Activated naive CD8-positive, alpha-beta T cell (primary cell): ENCODE measurements around the gene NCAPD3.

ENCODE experiments used
- H3K27ac Mint-ChIP-seq: one replicate; pipeline ENCODE4 v1.8.0; 2021; ENCODE audit warnings: mixed read lengths
- H3K27me3 Mint-ChIP-seq: one replicate; pipeline ENCODE4 v1.8.0; 2021; ENCODE audit warnings: mixed read lengths
- H3K36me3 Mint-ChIP-seq: one replicate; pipeline ENCODE4 v1.8.0; 2021; ENCODE audit warnings: mixed read lengths
- H3K4me1 Mint-ChIP-seq: one replicate; pipeline ENCODE4 v1.8.0; 2021; ENCODE audit warnings: low read depth, mixed read lengths
- H3K4me3 Mint-ChIP-seq: one replicate; pipeline ENCODE4 v1.8.0; 2021; ENCODE audit warnings: mild to moderate bottlenecking, mixed read lengths
- H3K9me3 Mint-ChIP-seq: one replicate; pipeline ENCODE4 v1.8.0; 2021; ENCODE audit warnings: low read depth, mixed read lengths

NCAPD3 gene

GRCh38 chr11:134170919-134171281 is 52.9 kb downstream of the NCAPD3 start:
- no peaks in the 10 kb centered on the region for H3K4me1 Mint-ChIP-seq
- peaks cover 9% of the 10 kb centered on the region for H3K36me3 Mint-ChIP-seq
- no peak overlapping the region for H3K27ac Mint-ChIP-seq
- H3K4me3 Mint-ChIP-seq = no peak overlapping the region
- no peaks in the 10 kb centered on the region for H3K27me3 Mint-ChIP-seq
- no peaks in the 10 kb centered on the region for H3K9me3 Mint-ChIP-seq

GRCh38 chr11:134170177-134170918 is 53.4 kb downstream of the NCAPD3 start:
- Mint-ChIP-seq H3K4me3 (no peak overlapping the region), H3K4me1 (no peaks in the 10 kb centered on the region), H3K36me3 (peaks cover 9% of the 10 kb centered on the region), H3K27ac (no peak overlapping the region), H3K9me3 (no peaks in the 10 kb centered on the region), H3K27me3 (no peaks in the 10 kb centered on the region)

GRCh38 chr11:134164490-134165370 is 59.0 kb downstream of the NCAPD3 start:
- H3K36me3 Mint-ChIP-seq = peaks cover 19% of the 10 kb centered on the region
- H3K27me3 Mint-ChIP-seq = no peaks in the 10 kb centered on the region
- H3K27ac Mint-ChIP-seq = no peak overlapping the region
- no peaks in the 10 kb centered on the region for H3K4me1 Mint-ChIP-seq
- no peaks in the 10 kb centered on the region for H3K9me3 Mint-ChIP-seq
- H3K4me3 Mint-ChIP-seq = no peak overlapping the region

GRCh38 chr11:134159652-134160051 is 64.1 kb downstream of the NCAPD3 start:
- Mint-ChIP-seq H3K4me3 (no peak overlapping the region), H3K27me3 (no peaks in the 10 kb centered on the region), H3K36me3 (peaks cover 14% of the 10 kb centered on the region), H3K4me1 (no peaks in the 10 kb centered on the region), H3K27ac (no peak overlapping the region), H3K9me3 (no peaks in the 10 kb centered on the region)

- H3K4me3 Mint-ChIP-seq = no peak overlapping the region
- H3K4me1 Mint-ChIP-seq = no peaks in the 10 kb centered on the region
- no peaks in the 10 kb centered on the region for H3K9me3 Mint-ChIP-seq
- no peak overlapping the region for H3K27ac Mint-ChIP-seq
- no peaks in the 10 kb centered on the region for H3K27me3 Mint-ChIP-seq
- H3K36me3 Mint-ChIP-seq = peaks cover 8% of the 10 kb centered on the region
Measured at GRCh38 chr11:134158023-134158422, 65.7 kb downstream of the NCAPD3 start.

GRCh38 chr11:134157451-134157850 is 66.3 kb downstream of the NCAPD3 start:
- Mint-ChIP-seq H3K9me3 (no peaks in the 10 kb centered on the region), H3K27me3 (no peaks in the 10 kb centered on the region), H3K4me1 (no peaks in the 10 kb centered on the region), H3K36me3 (peaks cover 8% of the 10 kb centered on the region), H3K4me3 (no peak overlapping the region), H3K27ac (no peak overlapping the region)

GRCh38 chr11:134155946-134156865 is 67.6 kb downstream of the NCAPD3 start:
- Mint-ChIP-seq H3K4me3 (no peak overlapping the region), H3K4me1 (no peaks in the 10 kb centered on the region), H3K9me3 (no peaks in the 10 kb centered on the region), H3K27ac (no peak overlapping the region), H3K27me3 (no peaks in the 10 kb centered on the region), H3K36me3 (peaks cover 10% of the 10 kb centered on the region)

- Mint-ChIP-seq H3K27ac (no peak overlapping the region), H3K4me1 (no peaks in the 10 kb centered on the region), H3K36me3 (peaks cover 10% of the 10 kb centered on the region), H3K9me3 (no peaks in the 10 kb centered on the region), H3K27me3 (no peaks in the 10 kb centered on the region), H3K4me3 (no peak overlapping the region)
Measured at GRCh38 chr11:134155456-134155855, 68.3 kb downstream of the NCAPD3 start.

- Mint-ChIP-seq H3K27ac (no peak overlapping the region), H3K9me3 (no peaks in the 10 kb centered on the region), H3K4me1 (no peaks in the 10 kb centered on the region), H3K4me3 (no peak overlapping the region), H3K36me3 (peaks cover 8% of the 10 kb centered on the region), H3K27me3 (no peaks in the 10 kb centered on the region)
Measured at GRCh38 chr11:134154441-134154840, 69.3 kb downstream of the NCAPD3 start.

GRCh38 chr11:134153147-134153905 is 70.4 kb downstream of the NCAPD3 start:
- H3K36me3 Mint-ChIP-seq = peaks cover 4% of the 10 kb centered on the region
- no peaks in the 10 kb centered on the region for H3K27me3 Mint-ChIP-seq
- H3K4me3 Mint-ChIP-seq = no peak overlapping the region
- no peak overlapping the region for H3K27ac Mint-ChIP-seq
- H3K9me3 Mint-ChIP-seq = no peaks in the 10 kb centered on the region
- H3K4me1 Mint-ChIP-seq = no peaks in the 10 kb centered on the region

- Mint-ChIP-seq H3K4me1 (no peaks in the 10 kb centered on the region), H3K27ac (no peak overlapping the region), H3K9me3 (no peaks in the 10 kb centered on the region), H3K27me3 (no peaks in the 10 kb centered on the region), H3K36me3 (peaks cover 4% of the 10 kb centered on the region), H3K4me3 (no peak overlapping the region)
Measured at GRCh38 chr11:134152696-134153095, 71.1 kb downstream of the NCAPD3 start.

GRCh38 chr11:134151083-134151747 is 72.6 kb downstream of the NCAPD3 start:
- Mint-ChIP-seq H3K9me3 (no peaks in the 10 kb centered on the region), H3K4me3 (no peak overlapping the region), H3K4me1 (no peaks in the 10 kb centered on the region), H3K36me3 (peaks cover 2% of the 10 kb centered on the region), H3K27ac (peak overlapping the region; percentile 41), H3K27me3 (no peaks in the 10 kb centered on the region)

- no peak overlapping the region for H3K4me3 Mint-ChIP-seq
- H3K9me3 Mint-ChIP-seq = no peaks in the 10 kb centered on the region
- peaks cover 2% of the 10 kb centered on the region for H3K36me3 Mint-ChIP-seq
- no peaks in the 10 kb centered on the region for H3K4me1 Mint-ChIP-seq
- H3K27me3 Mint-ChIP-seq = no peaks in the 10 kb centered on the region
- H3K27ac Mint-ChIP-seq = peak overlapping the region; percentile 28
Measured at GRCh38 chr11:134150195-134150903, 73.4 kb downstream of the NCAPD3 start.
